ENCODE results near the gene SRP14. TPM values are rescaled to one million over a fixed set of nuclear protein-coding genes. Genes with fewer than 3 reads are reported as not detected.
"Not testable (repeated sequence)": the region's sequence is repeated elsewhere in the genome, so short reads cannot be mapped to it uniquely, and the experiment has no call there.

The SRP14 gene
- total RNA-seq, 2 donors from 2014 or later, result 146 to 182 TPM

- peak overlapping the region; percentile 56 to 72 for H3K27ac Mint-ChIP-seq
- H3K9me3 Mint-ChIP-seq, result peaks cover 0 to 5% of the 10 kb centered on the region in 2 donors
- peak; percentile 85 to 86 for DNase-seq (ENCODE audit: low spot score in 2 of 2)
- H3K36me3 Mint-ChIP-seq, result peaks cover 0 to 10% of the 10 kb centered on the region in 2 donors
- ATAC-seq, result peak; percentile 50 to 77
These were observed 6.0 kb upstream of the SRP14 start for GRCh38 chr15:40044717-40045571.

GRCh38 chr15:40043927-40044716 lies 5.1 kb upstream of the SRP14 start:
- ATAC-seq (no peak), DNase-seq (ENCODE audit: low spot score in 2 of 2) (no peak)
- peaks cover 5 to 7% of the 10 kb centered on the region in 2 donors for H3K36me3 Mint-ChIP-seq
- peak overlapping the region in 1 of 2 donors; percentile 56 for H3K27ac Mint-ChIP-seq
- H3K9me3 Mint-ChIP-seq, result peaks cover 0 to 1% of the 10 kb centered on the region in 2 donors

- Mint-ChIP-seq H3K9me3 (no peaks in the 10 kb centered on the region), H3K27ac (no peak overlapping the region), H3K36me3 (peaks cover 18% of the 10 kb centered on the region in 2 donors)
- ATAC-seq (no peak), DNase-seq (ENCODE audit: low spot score in 2 of 2) (no peak)
These were observed 3.9 kb upstream of the SRP14 start for GRCh38 chr15:40042791-40043320.

- no peak for ATAC-seq
- H3K27ac Mint-ChIP-seq, result peak overlapping the region in 1 of 2 donors; percentile 99
These were observed 1.8 kb upstream of the SRP14 start for GRCh38 chr15:40040770-40041169.

GRCh38 chr15:40040293-40040635 lies 1.3 kb upstream of the SRP14 start:
- ATAC-seq (no peak), DNase-seq (ENCODE audit: low spot score in 2 of 2) (no peak)
- Mint-ChIP-seq H3K36me3 (peaks cover 33% of the 10 kb centered on the region in 2 donors), H3K27ac (peak overlapping the region; percentile 77 to 99), H3K9me3 (no peaks in the 10 kb centered on the region)

More at GRCh38 chr15:40040770-40041169, 1.8 kb upstream of the SRP14 start:
- DNase-seq (ENCODE audit: low spot score in 2 of 2), result no peak
- Mint-ChIP-seq H3K36me3 (peaks cover 33% of the 10 kb centered on the region in 2 donors), H3K9me3 (no peaks in the 10 kb centered on the region)

GRCh38 chr15:40038275-40038637 lies 725 bp downstream of the SRP14 start:
- DNase-seq (ENCODE audit: low spot score in 2 of 2) (no peak), ATAC-seq (no peak)
- H3K36me3 Mint-ChIP-seq, result peaks cover 33 to 38% of the 10 kb centered on the region in 2 donors
- H3K9me3 Mint-ChIP-seq, result no peaks in the 10 kb centered on the region
- H3K27ac Mint-ChIP-seq, result peak overlapping the region; percentile 99

GRCh38 chr15:40037721-40038120 lies 1.3 kb downstream of the SRP14 start:
- no peak for DNase-seq (ENCODE audit: low spot score in 2 of 2)
- peak overlapping the region; percentile 99 for H3K27ac Mint-ChIP-seq
- H3K36me3 Mint-ChIP-seq, result peaks cover 33 to 38% of the 10 kb centered on the region in 2 donors
- H3K9me3 Mint-ChIP-seq, result no peaks in the 10 kb centered on the region
- ATAC-seq, result no peak

GRCh38 chr15:40035182-40035581 lies 3.8 kb downstream of the SRP14 start:
- H3K9me3 Mint-ChIP-seq; H3K27ac Mint-ChIP-seq; DNase-seq (ENCODE audit: low spot score in 2 of 2); ATAC-seq: not testable (repeated sequence)
- H3K36me3 Mint-ChIP-seq, result peaks cover 33 to 38% of the 10 kb centered on the region in 2 donors

- H3K9me3 Mint-ChIP-seq, result no peaks in the 10 kb centered on the region
- ATAC-seq, result no peak
- H3K36me3 Mint-ChIP-seq, result peaks cover 30 to 36% of the 10 kb centered on the region in 2 donors
- no peak for DNase-seq (ENCODE audit: low spot score in 2 of 2)
- peak overlapping the region in 1 of 2 donors; percentile 5 for H3K27ac Mint-ChIP-seq
These were observed 4.6 kb downstream of the SRP14 start for GRCh38 chr15:40034186-40034946.

GRCh38 chr15:40032125-40032839 lies 6.7 kb downstream of the SRP14 start:
- Mint-ChIP-seq H3K27ac (peak overlapping the region in 1 of 2 donors; percentile 23), H3K9me3 (no peaks in the 10 kb centered on the region), H3K36me3 (peaks cover 9 to 15% of the 10 kb centered on the region in 2 donors)
- ATAC-seq, result no peak
- DNase-seq (ENCODE audit: low spot score in 2 of 2), result no peak

GRCh38 chr15:40031300-40031699 lies 7.7 kb downstream of the SRP14 start:
- H3K9me3 Mint-ChIP-seq, result no peaks in the 10 kb centered on the region
- ATAC-seq, result no peak

GRCh38 chr15:40029979-40030893 lies 8.7 kb downstream of the SRP14 start:
- ATAC-seq (no peak), DNase-seq (ENCODE audit: low spot score in 2 of 2) (no peak)
- Mint-ChIP-seq H3K27ac (no peak overlapping the region), H3K9me3 (no peaks in the 10 kb centered on the region), H3K36me3 (peaks cover 0 to 5% of the 10 kb centered on the region in 2 donors)

More at GRCh38 chr15:40031300-40031699, 7.7 kb downstream of the SRP14 start:
- Mint-ChIP-seq H3K27ac (peak overlapping the region in 1 of 2 donors; percentile 23), H3K36me3 (peaks cover 3 to 6% of the 10 kb centered on the region in 2 donors)
- no peak for DNase-seq (ENCODE audit: low spot score in 2 of 2)

GRCh38 chr15:40028853-40029252 lies 10.1 kb downstream of the SRP14 start:
- Mint-ChIP-seq H3K36me3 (no peaks in the 10 kb centered on the region), H3K9me3 (no peaks in the 10 kb centered on the region), H3K27ac (no peak overlapping the region)
- no peak for ATAC-seq
- DNase-seq (ENCODE audit: low spot score in 2 of 2), result no peak

- Mint-ChIP-seq H3K36me3 (no peaks in the 10 kb centered on the region), H3K27ac (no peak overlapping the region), H3K9me3 (no peaks in the 10 kb centered on the region)
- ATAC-seq, result no peak
- DNase-seq (ENCODE audit: low spot score in 2 of 2), result no peak
These were observed 10.8 kb downstream of the SRP14 start for GRCh38 chr15:40028193-40028592.

Data from activated naive CD4-positive, alpha-beta T cell treated with anti-CD3 and anti-CD28 coated beads, Interleukin-2, amount 50 U/mL, for 72 hours (primary cell).